H1 (cell line): ENCODE results near the gene WDFY3. TPM values are rescaled to one million over a fixed set of nuclear protein-coding genes. Genes with fewer than 3 reads are reported as not detected.

ENCODE experiments used
- BCL11A ChIP-seq, 2 experiments: IDR thresholded peaks; one replicate each; pipeline ENCODE4 v1.6.1; 2011; ENCODE audit warnings: low read depth in 2 of 2, low read length in 2 of 2, mild to moderate bottlenecking in 2 of 2
- BRCA1 ChIP-seq: IDR thresholded peaks from 2 replicates; pipeline ENCODE4 v1.6.1; 2012; ENCODE audit warnings: low read depth, low read length, improper control_type of control experiment
- CEBPB ChIP-seq: IDR thresholded peaks from 2 replicates; pipeline ENCODE4 v1.6.1; 2012; ENCODE audit warnings: low read depth, low read length
- CHD7 ChIP-seq: fragments of 300-600 bp; sonication (generic); IDR thresholded peaks from 2 replicates; pipeline ENCODE4 v1.7.1; 2012; ENCODE audit warnings: low read length, moderate library complexity, mild to moderate bottlenecking, inconsistent platforms; ENCODE audit not compliant: insufficient replicate concordance
- MAFK ChIP-seq: IDR thresholded peaks from 2 replicates; pipeline ENCODE4 v1.6.1; 2012; ENCODE audit warnings: low read depth, mild to moderate bottlenecking, improper control_type of control experiment, low read length
- NANOG ChIP-seq: IDR thresholded peaks from 2 replicates; pipeline ENCODE4 v1.6.1; 2011; ENCODE audit warnings: low read length, low read depth, mild to moderate bottlenecking, inconsistent platforms; ENCODE audit not compliant: insufficient read depth, poor library complexity, severe bottlenecking
- POU5F1 ChIP-seq: IDR thresholded peaks from 2 replicates; pipeline ENCODE4 v1.6.1; 2011; ENCODE audit warnings: low read depth, mild to moderate bottlenecking, low read length, moderate library complexity
- SAP30 ChIP-seq: fragments of 300-600 bp; sonication (generic); IDR thresholded peaks from 2 replicates; pipeline ENCODE4 v1.7.1; 2012; ENCODE audit warnings: low read length, moderate library complexity, mild to moderate bottlenecking, inconsistent platforms; ENCODE audit not compliant: insufficient read depth, insufficient replicate concordance
- USF2 ChIP-seq: IDR thresholded peaks from 2 replicates; pipeline ENCODE4 v1.6.1; 2011; ENCODE audit warnings: low read length, improper control_type of control experiment
- polyA plus RNA-seq, 7 experiments: library from polyadenylated mRNA; depleted of rRNA in 3 of 7; stranded (reverse) in 5 of 7; unstranded in 2 of 7; fragments of >200 nt in 5 of 7; fragments of 200-250 nt in 2 of 7; gene quantifications; 1 replicate in 5 of 7; 2 replicates in 1 of 7; 4 replicates in 1 of 7; pipeline versions ENCODE4 v1.2.1 to v1.2.3, GENCODE V29; 2011 to 2013; ENCODE audit warnings: missing spikeins in 2 of 7, mixed read lengths in 2 of 7
- total RNA-seq: library from RNA; stranded (reverse); fragmentation: NEBNext Ultra II Directional; extraction: Animal tissue kit (Norgen Biotek cat#: 25700); gene quantifications from 2 replicates; pipeline ENCODE4 v1.2.1, GENCODE V29; 2021

Gene WDFY3
- total and polyA plus RNA-seq, 2 of the 8 experiments (the other 6 are each of a cell fraction or from before 2014, with no cell fraction given), result 25.6 to 62.4 TPM

GRCh38 chr4:84826681-84827080 lies 139.8 kb downstream of the WDFY3 start (continued):
- no peak for TF ChIP-seq CHD7
- TF ChIP-seq POU5F1, result no peak
- no peak for TF ChIP-seq SAP30
- no peak for TF ChIP-seq NANOG
- TF ChIP-seq BCL11A (IDR thresholded peaks at IDR 0.05; ENCODE audit: low read depth in 2 of 2, low read length in 2 of 2), result no peak
- no peak for TF ChIP-seq MAFK
- TF ChIP-seq USF2, result no peak
- TF ChIP-seq CEBPB, result no peak
- no peak for TF ChIP-seq BRCA1
